NCI-H82 (cell line): ENCODE measurements around the gene PTGER4.

Experiments used
- DNase-seq: peaks from one replicate; lab custom pipeline; 2025; lab: John Stamatoyannopoulos, UW

Gene PTGER4

DNA sequence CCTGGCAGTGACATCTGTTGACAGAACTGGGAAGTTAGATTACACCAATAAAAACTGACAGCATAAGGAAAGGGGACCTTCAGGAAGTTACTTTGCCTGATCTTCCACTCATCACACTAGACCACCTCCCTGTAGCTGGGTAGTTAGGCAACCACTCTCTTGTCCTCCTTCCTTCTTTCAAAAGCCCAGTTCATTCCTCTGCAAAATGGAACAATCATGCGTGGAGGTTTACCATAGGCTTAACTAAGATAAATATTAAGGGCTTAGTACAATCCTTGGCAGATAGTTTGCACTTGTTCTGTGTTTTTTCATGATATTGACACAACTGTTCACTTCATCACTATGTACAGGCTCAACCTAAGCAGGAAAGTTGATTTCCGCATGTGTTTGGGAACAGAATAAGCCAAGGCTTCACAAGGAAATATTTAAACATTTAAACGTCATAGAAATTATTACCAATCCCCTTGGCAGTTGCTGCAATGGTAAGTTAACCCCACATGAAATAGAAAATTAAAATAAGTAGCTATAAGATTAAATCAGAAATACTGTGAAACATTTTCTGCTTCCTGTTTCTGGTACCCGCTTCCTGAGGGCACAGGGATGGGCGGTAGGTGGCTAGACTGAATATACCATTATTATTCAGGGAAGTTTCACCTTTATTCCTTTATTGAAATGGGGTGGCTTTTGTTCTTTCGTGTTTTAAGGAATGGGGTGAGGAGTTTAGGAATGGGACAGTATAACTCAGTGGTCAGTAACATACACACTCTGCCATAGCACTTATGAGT is 9.9 kb upstream of the PTGER4 start:
- peak; percentile 7 for DNase-seq

- DNase-seq, result no peak
Observed at GRCh38 chr5:40672425-40672824, 7.3 kb upstream of the PTGER4 start.

GRCh38 chr5:40674661-40675235 is 5.0 kb upstream of the PTGER4 start:
- no peak for DNase-seq

DNA sequence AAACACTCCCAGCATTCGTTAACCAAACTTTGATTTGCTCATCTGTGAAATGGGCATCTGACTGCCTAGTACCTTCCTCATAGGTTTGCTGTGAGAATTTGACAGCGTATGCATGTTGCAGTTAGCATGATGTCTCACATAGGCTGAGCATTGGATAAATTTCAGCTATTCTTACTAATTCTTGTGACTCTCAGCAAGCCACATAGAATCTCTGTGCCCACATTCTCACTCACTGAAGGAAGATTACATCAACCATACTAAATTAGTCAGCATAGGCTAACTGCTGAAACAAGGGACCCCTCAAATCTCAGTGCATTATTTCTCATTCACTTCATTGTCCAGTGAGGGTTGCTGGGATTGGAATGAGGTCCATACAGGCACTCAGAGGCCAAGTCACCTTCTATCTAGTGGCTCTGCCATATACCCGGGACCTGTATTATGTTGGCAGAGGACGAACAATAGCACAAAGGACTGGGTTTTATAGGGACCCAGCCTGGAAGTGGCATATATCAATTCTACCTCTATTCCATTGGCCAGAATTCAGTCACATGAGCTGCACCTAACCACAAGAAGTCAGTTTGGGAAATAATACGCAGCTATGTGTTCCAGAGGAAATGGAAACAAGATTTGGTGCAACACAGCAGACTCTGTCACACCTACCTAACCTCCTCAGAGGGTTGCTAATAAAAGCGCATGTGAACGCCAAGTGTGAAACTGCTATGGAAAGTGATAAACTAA is 4.2 kb upstream of the PTGER4 start:
- no peak for DNase-seq

GRCh38 chr5:40676613-40677343 is 2.9 kb upstream of the PTGER4 start:
- DNase-seq, result no peak

DNA sequence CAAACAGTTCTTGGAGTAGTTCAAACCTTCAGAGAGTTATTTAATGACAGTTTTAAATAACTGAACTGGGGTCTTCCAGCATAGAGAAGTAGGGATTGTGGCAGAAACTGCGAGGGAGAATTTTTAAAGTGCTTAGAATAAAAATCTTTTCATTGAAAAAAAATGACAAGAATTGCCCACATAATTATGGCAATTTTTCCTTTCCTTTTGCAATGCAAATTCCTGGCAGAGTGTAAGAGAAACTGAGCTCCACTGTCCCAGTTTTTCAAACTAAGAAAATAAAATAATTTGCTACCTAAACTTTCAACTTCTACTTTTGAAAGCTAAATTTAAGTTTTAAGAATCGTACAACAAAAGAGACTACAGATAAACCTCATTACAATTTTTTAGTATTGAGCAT is 2.3 kb upstream of the PTGER4 start:
- no peak for DNase-seq

GRCh38 chr5:40678026-40678425 is 1.7 kb upstream of the PTGER4 start:
- DNase-seq, result no peak

DNA sequence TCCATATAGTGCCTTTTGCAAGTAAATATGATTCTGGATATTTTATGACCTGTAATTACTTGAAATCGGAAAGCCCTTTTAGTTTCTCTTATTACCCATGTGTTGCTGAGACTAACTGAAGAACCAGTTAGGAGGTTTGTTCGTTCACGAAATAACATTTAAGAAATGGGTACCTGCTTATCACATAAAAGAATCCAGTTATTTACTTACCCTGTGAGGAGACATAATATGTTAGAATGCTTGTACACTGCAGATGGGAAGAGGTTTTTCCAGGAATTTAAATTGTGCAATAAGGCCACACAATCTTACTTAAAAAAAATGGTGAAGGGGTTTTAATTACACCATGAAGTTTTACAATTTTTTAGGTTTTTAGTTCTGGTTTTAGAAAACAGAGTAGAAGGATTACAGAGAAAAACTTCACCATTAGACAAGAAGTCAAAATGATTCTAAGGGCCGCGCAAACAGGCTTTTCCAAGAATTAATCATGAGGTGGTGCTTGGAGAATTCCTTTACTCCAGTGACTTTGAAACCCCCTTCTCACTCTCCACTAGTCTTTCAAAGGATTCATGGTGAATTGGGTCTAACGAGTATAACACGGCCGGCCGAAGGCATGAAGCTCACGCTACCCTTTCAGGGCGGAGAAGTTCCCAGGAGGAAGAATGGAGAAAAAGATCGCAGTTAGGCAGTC is 1.1 kb upstream of the PTGER4 start:
- DNase-seq, result no peak

- peak; percentile 81 for DNase-seq
Observed at GRCh38 chr5:40679148-40679912, 385 bp upstream of the PTGER4 start.

GRCh38 chr5:40680741-40681362 is 1.1 kb downstream of the PTGER4 start:
- no peak for DNase-seq

DNA sequence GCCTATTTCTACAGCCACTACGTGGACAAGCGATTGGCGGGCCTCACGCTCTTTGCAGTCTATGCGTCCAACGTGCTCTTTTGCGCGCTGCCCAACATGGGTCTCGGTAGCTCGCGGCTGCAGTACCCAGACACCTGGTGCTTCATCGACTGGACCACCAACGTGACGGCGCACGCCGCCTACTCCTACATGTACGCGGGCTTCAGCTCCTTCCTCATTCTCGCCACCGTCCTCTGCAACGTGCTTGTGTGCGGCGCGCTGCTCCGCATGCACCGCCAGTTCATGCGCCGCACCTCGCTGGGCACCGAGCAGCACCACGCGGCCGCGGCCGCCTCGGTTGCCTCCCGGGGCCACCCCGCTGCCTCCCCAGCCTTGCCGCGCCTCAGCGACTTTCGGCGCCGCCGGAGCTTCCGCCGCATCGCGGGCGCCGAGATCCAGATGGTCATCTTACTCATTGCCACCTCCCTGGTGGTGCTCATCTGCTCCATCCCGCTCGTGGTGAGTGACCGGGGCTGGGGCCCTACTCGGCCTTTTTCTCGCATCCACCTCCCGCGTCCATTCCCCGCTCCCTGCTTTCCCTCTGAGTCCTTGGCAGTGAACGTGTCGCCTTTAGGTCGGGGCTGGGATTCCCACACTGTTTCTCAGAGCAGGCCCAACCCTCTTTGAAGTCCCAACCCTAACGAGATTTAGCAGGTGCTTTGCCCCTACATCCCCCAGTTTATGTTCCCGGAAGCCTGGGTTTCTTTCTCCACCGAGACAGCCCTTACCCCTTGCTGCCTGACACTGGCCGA is 1.8 kb downstream of the PTGER4 start:
- DNase-seq, result no peak

DNA sequence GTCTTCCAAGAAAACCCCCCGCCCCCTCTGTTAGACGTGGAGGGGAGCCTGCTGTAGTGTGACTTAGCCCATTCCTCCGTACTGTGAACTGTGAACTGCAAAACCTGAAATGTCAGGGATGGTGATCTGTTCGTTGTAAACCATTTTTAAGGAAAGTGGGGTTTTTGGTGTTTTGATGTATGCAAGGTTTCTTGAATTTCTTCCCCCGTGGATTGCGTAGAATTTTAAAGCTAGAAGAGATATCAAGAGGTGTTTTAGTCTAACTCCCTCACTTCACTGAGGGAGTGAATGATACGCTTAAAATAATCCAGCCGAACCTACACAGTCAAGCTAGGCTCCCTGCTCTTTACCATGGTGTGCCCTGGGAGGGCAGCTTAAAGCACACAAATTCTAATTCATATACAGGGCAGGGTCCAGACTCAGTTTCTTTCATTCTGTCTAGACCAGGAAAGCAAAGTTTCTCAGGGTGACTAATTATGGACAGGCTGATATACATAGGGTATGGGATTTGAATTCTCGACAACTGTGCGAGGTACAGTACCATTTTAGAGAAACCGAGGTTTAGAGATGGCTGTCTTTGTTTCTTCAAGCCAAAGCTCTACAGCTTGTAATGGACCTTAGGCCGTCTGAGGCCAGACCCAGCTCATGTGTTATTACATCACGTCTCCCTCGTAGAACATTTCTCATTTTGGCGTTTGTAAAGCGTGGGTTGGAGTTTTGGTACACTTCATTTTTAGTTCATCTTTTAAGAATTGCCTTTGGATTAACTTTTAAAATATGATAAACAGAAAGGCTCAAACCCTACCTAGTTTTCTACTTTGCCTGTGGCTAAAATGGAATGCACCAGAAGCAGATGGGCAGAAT is 2.7 kb downstream of the PTGER4 start:
- DNase-seq, result no peak

- DNase-seq, result no peak
Observed at GRCh38 chr5:40683305-40683704, 3.6 kb downstream of the PTGER4 start.

- no peak for DNase-seq
Observed at GRCh38 chr5:40685193-40685592, 5.5 kb downstream of the PTGER4 start.

GRCh38 chr5:40685976-40686486 is 6.3 kb downstream of the PTGER4 start:
- no peak for DNase-seq

DNA sequence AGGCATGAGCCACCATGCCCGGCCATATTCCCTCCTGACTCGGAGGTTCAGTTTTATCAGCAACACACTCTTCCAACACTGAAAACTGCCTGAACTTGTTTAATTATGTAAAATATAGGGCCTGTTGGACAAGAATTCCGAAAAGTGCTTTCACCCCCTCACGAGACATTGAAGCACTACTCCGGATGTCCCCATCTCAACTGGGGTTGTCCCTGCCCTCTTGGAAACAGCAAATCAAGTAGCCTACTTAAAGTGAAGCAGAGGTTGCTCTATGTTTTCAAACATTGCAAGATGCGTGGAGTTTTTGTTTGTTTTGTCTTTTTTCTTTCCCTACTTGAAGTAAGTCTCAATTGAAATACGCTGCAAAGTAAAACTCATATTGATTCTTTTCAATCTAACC is 7.6 kb downstream of the PTGER4 start:
- no peak for DNase-seq

DNA sequence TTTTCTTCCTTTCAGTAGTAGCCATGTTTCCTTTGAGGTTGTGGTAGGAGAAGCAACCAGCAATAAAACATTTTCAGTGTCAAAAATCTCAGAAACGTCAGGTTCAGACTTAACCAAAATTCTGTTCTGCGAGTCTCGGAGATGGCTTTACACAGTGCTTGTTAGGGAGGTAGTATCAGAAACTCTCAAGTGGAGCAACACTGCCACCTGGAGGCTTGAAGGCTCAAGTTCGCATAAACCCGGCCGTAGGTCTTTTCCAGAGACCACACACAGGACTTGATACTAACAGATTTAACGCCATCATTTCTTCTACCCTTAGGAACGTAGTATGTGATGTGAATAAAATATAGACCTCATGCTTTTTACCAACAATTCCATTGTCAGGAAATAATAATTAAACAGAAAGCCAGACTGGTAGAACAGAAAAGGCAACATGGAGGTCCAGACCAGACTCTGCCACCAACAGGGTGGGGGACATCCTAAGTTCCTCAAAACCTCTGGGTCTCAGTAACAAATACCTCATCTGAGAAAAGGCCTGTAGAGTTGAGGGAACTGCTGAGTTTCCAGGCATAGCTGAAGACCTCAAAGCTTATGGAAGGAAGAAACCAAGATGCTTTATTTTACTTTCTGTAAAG is 8.5 kb downstream of the PTGER4 start:
- peak; percentile 86 for DNase-seq

GRCh38 chr5:40688996-40689395 is 9.3 kb downstream of the PTGER4 start:
- DNase-seq, result no peak
